CD4-positive, alpha-beta T cell treated with Interferon gamma for 1 hour (primary cell): ENCODE results near the gene ITGA3.
"Not testable (repeated sequence)": the region's sequence is repeated elsewhere in the genome, so short reads cannot be mapped to it uniquely, and the experiment has no call there.

Source experiments
- DNase-seq: peaks from one replicate; pipeline ENCODE4 v3.0.0-alpha.2; 2020

The ITGA3 gene

GRCh38 chr17:50053654-50053960 lies 2.3 kb upstream of the ITGA3 start:
- no peak for DNase-seq

- DNase-seq = no peak
Observed at GRCh38 chr17:50055055-50055425, 870 bp upstream of the ITGA3 start.

GRCh38 chr17:50056217-50056960 lies 479 bp downstream of the ITGA3 start:
- peak; percentile 28 for DNase-seq

DNA sequence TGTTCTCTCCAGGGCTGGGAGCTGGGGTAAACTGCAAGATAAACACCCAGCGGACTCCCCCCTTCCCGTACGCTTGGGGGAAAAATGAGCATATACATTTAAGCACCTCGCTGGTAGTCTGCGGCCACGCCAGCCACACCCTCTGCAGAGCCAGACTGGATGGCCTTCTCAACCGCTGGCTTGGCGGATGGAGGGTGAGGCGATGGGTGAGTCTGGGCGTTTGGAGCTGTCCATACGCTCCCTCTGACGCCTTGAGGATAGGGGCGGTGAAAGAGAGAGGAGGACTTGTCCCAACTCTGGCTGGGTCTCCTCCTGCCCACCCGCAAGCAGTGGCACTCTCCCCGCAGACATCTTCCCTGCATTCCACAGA lies 1.0 kb downstream of the ITGA3 start:
- no peak for DNase-seq

- DNase-seq = no peak
Observed at GRCh38 chr17:50057521-50057991, 1.6 kb downstream of the ITGA3 start.

GRCh38 chr17:50058296-50058953 lies 2.5 kb downstream of the ITGA3 start:
- no peak for DNase-seq

DNA sequence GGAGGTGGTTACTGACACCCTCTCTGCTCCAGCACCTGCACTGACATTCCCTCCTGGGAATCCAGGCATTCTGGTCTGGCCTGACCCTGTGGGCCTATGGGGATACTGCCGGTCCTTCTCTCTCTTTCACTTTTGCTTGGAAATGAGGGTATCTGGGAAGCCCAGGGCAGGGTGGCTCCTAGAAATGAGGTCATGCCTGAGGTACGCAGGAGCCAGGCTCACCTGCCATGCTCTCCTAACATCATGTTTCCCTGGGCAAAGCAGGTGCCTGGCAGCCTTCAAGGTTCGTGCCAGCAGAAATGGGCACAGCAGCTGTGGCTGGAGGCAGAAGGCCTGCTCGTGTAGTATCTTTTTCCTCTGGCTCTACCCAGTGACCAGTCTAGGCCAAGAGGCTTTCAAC lies 3.3 kb downstream of the ITGA3 start:
- DNase-seq = no peak

DNA sequence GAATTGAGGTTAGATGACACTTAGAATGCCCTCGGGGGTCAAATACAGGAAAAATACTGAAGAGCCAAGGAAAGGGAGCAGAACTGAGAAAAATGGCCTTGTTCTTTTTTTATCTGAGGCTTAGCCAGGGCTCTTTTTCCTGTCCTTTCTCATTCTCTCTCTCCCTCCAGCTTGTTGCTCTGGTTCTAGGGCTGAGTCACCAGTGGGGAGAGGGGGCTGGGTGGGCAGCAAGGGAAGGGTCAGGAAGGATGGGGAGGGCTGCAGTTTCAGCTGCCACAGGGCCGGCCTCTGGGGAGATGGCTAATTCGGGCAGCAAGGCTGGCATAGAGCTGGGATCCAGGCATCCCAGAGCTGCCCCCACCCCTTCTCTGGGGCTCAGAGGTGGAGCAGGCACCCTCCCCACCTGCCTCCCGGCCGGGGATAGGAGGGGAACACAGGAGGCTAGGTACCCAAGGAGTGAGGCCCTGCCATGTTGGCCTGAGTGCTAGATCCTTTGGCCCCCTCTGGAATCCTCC lies 3.9 kb downstream of the ITGA3 start:
- DNase-seq = no peak

DNA sequence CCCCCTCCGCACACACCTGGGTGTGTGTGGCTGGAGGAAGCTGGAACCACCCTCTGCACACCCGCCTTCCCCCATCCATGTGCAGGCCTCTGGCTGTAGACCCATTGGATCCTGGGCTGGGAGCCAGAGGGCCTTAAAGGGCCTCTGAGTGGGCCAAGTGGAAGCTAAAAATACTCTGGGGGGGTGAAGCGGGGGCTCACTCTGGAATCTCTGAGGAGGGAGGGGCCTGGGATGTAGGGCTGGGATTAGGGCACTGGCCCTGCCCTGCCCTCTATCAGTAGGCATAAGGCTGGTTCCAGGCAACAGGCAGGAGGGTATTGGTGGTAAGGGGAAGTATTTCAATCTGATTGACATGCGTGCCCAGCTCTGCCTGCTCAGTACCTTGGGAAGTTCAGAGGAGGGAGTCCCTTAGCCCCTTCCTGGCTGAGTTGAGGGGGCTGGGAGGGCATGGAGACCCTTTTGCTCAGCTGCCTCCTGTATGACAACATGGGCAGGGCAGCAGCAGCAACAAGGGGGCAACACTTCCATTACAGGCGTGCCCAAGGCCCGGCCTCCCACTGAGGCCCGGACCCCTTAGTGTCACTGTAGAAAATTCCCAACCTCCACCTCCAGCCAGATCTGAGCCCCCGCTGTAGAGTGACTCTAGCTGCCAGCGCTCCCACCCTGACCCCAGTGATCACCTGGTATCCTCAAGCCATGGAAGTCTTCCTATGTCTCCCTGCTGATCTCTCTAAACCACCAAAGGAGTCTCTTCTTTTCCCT lies 5.2 kb downstream of the ITGA3 start:
- DNase-seq = no peak

- not testable (repeated sequence) for DNase-seq
Observed at GRCh38 chr17:50061713-50062045, 5.8 kb downstream of the ITGA3 start.

- no peak for DNase-seq
Observed at GRCh38 chr17:50062293-50063243, 6.7 kb downstream of the ITGA3 start.

GRCh38 chr17:50063561-50064252 lies 7.8 kb downstream of the ITGA3 start:
- no peak for DNase-seq

DNA sequence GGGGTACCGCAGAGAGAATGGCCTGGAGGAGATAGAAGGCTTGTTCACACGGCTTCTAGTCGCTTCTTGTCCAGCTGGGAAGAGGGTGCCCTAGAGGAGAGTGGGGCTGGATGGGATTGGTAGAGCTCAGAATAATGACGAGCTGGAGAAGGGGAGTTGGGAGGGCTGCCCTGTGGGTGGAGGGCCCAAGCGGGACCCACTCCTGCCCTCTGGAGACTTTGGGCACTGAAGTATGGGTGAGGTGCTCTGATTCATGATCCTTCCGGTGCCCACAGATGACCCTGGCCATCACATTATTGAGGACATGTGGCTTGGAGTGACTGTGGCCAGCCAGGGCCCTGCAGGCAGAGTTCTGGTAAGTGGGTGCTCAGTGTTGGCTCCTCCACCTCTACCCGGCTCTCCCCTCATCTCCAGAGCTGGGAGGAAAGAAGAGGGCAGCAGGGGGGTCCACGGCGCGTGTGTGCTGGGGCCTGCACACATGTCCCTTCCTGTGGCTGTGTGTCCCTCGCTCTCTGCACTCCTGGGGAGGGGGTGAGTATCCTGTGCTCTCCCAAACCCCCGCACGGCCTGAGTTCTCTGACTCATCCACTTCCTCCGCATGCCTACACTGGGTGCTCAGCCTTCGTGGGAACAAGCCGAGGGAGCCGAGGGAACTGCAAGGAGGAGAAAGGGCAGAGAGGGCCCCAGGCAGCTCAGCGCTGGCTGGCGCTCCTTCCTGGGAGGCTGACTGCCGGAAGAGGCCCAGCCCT lies 8.5 kb downstream of the ITGA3 start:
- DNase-seq = no peak

DNA sequence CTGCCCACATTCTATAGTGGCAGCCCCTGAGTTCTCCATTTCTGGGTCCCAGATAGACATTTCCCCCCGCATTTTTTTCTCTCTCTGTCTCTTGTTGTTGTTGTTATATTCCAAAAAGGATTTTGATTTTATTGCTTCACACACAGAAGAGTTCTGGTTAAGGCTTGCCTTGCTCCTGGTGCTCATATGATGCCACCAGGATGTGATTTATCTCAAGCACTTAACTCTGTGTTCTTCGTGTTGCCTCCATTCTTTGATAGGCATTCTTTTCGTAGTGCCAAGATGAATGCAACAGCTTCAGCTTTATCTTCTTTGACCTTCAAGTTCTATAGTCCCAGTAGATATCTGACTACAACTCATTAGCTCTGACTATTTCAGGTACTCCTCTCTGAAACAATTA lies 9.1 kb downstream of the ITGA3 start:
- no peak for DNase-seq

GRCh38 chr17:50066995-50067394 lies 11.1 kb downstream of the ITGA3 start:
- DNase-seq = no peak

- DNase-seq = no peak
Observed at GRCh38 chr17:50067996-50068395, 12.1 kb downstream of the ITGA3 start.

DNA sequence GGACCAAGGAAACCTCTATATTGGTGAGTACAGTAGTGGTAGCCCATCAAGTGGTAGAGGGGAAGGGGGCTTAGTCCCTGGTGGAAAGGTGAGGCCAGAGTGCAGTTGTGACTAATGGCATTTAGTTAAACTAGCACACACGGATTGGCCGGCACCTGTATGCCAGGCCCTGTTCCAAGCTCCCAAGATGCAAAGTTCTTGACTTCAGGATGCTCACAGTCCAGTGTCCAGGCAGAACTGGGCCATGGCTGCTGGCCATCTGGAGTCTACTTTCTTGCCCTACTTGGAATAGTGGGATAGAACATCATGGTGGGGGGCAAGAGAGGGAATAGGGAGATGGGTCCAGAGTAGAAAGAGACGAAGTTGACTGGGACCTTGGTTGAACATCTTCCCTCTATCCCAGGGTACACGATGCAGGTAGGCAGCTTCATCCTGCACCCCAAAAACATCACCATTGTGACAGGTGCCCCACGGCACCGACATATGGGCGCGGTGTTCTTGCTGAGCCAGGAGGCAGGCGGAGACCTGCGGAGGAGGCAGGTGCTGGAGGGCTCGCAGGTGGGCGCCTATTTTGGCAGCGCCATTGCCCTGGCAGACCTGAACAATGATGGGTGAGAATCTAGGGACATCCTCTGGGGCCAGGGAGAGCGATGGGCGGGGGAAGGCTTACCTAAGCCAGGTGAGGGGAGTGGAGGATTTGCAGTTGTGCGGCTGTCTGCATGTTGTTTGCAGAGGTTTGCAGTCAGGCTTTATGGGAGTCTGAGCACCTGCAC lies 15.2 kb downstream of the ITGA3 start:
- DNase-seq = no peak

GRCh38 chr17:50071692-50072091 lies 15.8 kb downstream of the ITGA3 start:
- no peak for DNase-seq

DNA sequence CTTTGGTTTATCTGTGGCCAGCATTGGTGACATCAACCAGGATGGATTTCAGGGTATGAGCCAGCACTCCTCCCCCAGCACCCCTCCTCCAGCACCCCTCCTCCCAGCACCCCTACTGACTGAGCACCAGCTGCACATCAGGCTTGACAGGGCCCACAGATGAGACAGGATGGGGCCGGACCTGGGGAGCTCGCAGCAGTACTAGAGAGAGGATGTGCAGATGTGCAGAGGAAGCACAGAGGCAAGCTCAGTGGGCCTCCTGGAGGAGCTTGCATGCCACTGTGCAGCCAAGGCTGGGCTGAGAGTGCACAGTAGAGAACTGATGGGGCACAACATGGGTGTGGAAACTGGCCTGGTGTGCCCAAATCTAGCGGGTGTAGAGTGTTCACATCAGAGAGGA lies 16.2 kb downstream of the ITGA3 start:
- no peak for DNase-seq

DNA sequence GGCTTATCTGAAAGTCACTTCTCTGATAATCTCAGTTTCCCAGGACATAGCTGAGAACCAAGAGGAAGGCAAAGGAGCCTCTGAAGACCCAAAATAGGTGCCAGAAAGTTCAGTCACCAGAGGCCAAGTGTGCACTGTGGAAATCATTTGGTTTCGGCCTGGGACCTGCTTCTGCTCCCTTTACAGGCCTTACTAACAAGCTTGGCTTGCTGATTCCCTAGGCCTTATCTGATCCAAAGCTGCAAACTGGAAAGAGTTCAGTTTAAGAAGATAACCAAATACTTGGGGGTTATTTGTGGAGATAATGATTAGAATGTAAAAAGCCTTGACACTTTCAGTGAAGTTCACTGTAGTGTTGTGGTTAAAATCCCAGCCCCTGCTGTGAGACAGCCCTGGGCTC lies 17.0 kb downstream of the ITGA3 start:
- DNase-seq = no peak

DNA sequence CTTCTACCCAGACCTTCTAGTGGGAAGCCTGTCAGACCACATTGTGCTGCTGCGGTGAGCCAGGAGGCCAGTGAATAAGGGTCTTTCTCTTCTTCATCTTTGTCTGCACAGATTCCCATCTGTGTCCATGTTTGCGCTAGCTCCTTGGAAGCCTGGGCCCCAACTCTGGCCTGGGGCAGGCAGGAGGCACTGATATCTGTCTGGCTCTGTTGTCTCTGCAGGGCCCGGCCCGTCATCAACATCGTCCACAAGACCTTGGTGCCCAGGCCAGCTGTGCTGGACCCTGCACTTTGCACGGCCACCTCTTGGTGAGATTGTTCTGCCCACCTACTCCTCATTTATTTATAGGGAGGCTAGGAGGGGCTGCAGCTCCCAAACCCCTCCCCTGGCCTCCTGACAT lies 18.3 kb downstream of the ITGA3 start:
- DNase-seq = no peak
